Fibroblast of skin of right quadriceps (primary cell): ENCODE measurements around the gene PHACTR1.
"Not testable (repeated sequence)": the region's sequence is repeated elsewhere in the genome, so short reads cannot be mapped to it uniquely, and the experiment has no call there.

Source experiments
- DNase-seq: peaks from one replicate; pipeline ENCODE4 v3.0.0-alpha.2; 2013

Gene PHACTR1

DNA sequence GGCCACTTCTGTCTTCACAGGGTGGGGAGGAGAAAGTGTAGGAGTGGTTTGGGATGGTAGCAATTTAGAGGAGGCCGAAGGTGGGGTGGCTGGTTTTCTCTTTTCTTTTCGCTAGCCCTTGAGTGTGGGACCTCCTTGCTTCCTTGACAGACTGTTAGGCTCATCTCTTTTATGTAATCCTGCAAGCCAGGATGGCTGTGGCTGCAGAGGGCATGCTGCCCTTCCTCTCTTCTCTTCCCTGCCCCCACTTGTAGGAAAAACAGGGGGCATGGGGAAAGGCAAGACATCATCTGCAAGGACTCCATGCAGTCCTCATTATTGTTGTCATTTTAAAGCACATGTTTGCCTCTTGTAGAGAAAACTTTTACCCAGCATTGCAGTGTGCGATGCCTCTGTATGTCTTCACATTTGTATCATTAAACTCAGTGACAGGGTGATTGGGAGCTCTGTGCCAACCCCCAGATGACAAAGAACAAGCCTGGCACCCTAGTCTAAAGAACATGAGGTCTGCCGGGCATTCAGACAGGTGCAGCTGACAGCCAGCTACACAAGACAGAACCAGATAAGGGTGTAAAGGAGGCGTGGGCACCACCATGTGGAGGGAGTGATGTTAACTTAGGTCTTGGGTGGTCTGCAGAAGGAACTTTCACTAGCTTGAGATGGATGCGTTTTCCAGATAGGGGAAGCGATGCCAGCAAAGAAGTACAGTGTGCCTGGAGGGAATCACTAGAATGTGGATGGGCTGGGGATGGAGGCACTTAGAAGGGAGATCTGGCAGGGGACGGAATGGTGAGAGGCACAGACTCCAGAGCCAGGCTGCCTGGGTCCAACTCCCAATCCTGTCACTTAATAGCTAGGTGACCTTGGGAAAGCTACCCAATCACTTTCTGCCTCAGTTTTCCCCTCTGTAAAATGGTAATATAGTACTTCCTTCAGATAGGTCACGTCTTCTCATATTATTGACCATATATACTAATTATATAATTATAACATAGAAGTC, 404.2 kb downstream of the PHACTR1 start:
- no peak for DNase-seq

DNA sequence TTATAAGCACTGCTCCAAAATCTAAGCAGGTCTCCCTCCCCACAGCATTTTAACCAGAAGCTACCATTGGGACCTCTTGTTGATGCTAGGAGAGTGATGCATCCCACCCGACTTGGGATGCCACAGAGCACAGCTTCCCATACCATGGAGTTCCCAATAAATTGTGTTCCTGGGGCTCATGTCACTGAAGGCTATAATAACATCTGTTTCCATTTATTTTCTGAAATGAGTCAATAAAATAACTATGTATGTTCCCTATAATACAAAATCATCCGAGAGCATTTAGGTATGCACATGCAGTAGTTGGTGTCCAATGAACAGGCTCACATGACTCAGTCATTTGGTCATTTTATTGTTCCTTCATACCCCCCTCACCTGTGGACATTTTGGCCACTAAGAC, 407.6 kb downstream of the PHACTR1 start:
- DNase-seq = peak; percentile 61

DNA sequence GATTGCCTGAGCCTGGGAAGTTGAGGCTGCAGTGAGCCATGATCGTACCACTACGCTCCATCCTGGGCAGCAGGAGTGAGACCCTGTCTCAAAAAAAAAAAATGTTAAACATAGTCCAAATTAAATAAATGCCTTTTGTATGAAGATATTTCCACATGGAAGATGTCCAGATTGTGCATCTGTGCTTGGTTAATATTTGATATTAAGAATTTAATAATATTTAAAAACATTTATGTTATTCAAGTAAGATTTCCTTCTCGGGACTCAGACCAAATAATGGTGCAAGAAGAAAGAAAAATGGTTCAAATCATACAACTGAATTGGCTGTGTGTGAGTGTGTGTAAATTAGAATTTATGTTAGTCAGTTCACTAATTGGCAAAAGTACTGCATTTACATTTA, 409.3 kb downstream of the PHACTR1 start:
- no peak for DNase-seq

DNA sequence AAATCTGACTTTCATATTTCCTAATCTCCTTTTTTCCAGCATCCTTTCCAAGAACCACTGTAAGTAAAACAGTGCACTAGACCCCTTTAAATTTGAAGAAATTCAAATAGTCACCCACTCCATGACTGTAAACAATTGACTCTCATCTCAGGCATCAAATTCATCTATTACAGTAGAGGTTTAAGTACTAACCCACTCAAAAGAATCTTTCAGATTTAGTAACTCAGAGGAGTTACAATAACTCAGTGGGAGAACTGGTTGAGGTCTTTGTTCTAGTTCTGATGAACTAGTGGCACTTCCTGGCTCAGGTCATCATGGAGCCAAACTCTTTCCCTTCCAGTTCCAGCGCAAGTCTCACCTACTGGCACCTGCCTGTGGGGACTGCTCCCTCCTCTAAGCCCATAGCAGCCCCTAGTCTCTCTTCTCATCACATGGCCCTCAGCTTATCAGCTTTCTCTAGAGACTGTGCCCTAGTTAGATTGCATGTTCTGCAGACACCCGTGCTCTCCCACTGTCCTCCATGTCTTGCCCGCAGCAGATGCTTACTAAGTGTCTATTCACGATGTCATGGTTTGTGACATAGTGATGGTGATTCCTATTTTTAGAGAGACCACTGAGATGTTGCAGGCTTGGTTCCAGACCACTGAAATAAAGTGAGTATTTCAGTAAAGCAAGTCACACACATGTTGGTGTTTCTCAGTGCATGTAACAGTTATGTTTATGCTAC, 415.5 kb downstream of the PHACTR1 start:
- DNase-seq = no peak

DNA sequence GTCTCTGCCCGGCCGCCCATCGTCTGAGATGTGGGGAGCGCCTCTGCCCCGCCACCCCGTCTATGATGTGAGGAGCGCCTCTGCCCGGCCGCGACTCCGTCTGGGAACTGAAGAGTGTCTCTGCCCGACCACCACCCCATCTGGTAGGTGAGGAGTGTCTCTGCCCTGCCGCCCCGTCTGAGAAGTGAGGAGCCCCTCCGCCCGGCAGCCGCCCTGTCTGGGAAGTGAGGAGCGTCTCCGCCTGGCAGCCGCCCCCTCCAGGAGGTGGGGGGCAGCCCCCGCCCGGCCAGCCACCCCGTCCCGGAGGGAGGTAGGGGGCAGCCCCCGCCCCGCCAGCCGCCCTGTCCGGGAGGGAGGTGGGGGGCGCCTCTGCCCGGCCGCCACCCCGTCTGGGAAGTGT, 417.3 kb downstream of the PHACTR1 start:
- DNase-seq = not testable (repeated sequence)

DNA sequence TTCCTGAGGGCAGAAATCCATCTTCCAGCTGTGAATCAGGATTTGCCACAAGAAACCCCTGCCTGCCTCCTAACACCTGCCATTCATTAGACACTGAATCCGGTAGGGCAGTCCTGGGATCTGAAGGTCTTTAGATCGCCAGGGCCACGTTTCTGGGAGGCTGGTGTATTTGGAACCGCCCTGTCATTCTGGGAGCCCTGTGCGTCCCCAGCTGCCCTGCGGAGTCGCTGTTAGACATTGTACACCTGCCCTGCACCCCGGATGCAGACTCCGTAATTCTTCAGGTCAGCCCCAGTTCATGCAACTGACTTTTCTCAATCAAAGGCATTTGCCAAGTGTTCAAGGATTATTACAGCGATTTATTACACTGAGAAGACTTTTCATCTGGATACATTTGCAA, 418.6 kb downstream of the PHACTR1 start:
- DNase-seq = no peak

DNA sequence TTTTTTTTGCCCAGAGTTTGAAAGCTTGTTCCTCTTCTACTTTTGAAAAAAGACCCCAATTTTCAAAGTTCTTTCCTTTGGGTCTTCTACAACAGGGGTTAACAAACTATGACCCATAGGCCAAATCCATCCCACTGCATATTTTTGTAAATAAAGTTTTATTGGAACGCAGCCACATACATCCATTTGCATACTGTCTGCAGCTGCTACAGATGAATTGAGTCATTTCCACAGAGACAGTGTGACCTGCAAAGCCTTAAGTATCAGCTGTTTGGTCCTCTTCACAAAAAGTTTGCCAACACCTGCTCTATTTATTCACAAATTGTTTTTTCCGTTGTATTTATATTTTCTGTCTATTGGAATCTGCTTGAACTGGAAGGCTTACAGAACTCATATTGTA, 422.6 kb downstream of the PHACTR1 start:
- no peak for DNase-seq

DNA sequence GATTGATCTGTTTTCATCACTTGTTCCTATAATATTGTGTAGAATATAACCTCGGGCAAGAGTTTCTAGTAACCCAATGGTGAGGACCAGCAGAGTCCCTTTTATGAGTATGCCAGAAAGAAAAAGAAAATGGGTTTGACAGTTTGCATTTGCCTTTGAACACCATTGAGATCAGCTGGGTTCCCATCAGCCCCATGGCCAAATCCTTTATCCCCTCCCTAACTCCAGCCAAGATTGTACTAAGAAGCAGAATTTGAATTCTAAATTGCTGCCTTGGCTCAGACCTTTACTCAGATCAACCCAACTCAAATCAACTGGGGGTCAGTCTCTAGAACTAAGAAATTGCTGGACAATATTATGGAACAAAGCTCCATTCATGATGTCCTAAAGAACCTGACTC, 424.4 kb downstream of the PHACTR1 start:
- DNase-seq = no peak

DNA sequence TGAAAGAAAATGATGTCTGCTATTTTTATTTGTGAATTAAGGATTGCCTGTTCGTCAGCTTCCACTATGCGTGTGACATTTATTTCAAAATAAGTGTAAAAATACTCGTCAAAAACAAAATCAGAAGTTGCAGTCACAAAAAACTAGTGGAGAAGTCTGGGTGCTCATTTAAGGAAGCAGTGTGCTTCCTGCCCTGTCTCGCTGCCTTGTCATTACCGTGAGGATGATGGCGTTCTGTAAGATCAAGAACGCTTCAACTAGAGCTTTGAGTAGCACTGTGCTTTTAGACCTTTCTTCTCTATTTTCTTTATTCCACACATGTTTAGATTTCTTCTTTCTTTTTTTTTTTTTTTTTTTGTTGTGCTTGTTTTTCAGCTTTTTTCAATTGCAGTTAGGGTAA, 424.8 kb downstream of the PHACTR1 start:
- DNase-seq = no peak

DNA sequence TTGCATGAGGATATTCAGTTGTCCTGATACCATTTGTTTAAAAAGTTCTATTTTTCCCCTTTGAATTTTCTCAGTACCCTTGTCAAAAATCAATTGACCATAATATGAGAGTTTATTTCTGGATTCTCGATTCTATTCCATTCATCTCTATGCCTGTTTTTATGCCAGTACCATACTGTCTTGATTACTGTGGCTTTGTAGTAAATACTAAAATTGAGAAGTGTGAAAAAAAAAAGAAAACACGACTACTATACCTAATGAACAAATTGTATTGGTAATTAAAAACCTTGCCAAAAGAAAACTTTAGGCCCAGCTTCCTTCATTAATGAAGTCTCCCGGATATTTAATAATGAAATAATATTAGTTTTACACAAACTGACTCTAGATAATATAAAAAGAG, 426.0 kb downstream of the PHACTR1 start:
- DNase-seq = no peak

DNA sequence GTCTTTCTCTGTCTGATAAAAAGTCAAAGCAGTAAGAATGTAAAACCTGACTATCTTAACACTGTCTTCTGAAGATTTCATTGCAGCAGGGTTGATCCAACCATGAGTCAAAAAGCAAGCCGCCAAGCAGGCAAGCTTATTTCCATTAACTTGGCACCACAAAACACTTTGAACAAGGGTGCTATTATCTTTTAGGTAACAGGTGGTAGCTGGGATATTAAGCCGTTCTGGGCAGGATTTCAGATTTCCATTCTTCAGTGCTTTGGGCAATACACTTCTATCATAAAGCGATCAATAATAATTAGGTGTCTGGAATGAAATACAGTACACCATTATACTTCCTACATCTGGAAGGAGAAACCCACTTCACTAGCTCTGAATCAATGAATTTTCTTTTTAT, 429.9 kb downstream of the PHACTR1 start:
- DNase-seq = no peak

DNA sequence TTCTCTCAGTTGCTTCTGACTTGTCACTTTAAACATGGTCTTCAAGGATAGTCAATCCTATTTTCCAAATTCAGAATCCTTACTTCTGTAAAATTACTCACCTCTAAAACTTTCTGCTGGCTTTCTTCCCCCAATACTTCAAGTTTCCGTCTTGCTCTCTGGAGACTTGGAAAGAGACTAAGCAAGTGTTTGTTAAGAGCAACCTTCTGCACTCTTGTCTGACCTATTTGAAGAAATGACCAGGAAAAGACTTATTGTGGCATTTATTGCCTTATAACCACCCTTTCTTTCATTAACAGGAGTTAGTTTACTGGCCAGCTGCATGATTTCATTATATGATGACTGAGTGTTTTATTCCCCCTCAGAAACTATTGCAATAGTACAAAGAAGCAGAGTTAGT, 430.8 kb downstream of the PHACTR1 start:
- DNase-seq = no peak

DNA sequence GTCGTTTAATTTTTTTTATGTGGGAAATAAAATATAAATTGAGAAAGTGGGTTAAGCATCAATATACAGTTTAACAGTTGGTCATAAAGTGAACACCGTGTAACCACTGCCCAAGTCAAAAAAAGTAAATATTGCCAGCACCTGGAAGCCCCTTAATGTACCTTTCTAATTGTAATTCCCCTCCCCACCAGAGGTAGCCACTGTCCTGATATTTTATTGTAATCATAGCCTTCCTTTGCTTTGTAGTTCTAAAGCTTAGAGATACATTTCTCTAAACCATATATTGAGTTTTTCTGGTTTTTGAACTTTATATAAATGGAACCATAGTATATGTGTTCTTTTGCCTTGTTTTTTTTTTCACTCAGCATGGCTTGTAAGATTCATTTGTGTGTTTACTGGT, 431.2 kb downstream of the PHACTR1 start:
- DNase-seq = no peak

DNA sequence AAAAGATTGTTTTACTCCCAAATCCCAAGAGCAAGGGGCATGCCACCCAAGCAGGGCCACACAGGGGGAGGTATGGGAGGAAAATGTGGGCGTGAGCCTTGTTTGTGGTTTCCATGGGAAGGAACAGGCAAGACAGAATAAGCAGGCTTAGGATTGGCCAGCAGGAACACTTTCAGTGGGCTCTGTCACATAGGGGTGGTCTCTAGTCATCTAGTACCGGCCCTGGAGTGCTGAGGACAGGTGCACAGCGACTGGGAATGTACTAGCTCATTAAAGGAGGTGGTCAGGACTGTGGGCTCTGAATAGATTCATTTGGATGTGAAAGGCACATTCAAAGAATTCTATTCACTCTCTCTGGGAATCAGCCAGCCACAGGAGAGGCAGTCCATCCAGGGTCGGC, 436.2 kb downstream of the PHACTR1 start:
- no peak for DNase-seq

DNA sequence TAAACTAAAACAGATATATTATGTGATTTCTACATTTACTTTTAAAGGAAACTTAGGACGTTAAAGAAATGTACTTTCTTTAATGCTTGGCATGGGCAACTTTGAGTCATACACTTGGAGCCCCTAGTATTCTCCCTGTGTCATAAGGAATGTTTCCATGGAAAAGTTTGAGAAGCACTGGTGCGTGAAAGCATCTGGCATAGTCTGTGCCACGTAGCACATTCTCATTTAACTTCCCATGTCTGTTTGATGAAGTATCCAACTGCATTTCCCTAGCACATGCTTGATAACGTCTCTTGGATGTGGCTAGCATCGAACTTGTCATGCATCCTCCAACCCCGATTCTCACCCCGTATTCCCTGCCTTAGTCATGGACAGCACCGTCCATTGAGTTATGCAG, 439.8 kb downstream of the PHACTR1 start:
- peak; percentile 17 for DNase-seq

DNA sequence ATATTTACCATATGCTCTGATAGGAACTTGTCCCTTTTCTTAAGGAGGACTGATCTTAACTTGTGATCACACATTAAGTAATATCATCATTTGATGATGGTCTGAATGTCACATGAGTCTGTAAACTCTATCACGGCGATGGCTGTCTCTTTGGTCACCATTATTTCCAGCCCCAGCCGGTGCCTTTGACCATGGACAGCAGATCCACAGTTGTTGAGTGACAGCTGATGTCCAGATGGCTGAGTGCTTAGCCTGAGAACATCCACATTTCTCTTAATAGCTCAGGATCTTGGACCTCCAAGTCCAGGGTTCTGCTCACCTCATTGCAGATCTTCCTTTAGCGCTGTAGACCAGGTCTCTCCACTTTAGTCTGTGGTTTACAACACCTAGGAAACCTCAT, 440.7 kb downstream of the PHACTR1 start:
- DNase-seq = no peak

DNA sequence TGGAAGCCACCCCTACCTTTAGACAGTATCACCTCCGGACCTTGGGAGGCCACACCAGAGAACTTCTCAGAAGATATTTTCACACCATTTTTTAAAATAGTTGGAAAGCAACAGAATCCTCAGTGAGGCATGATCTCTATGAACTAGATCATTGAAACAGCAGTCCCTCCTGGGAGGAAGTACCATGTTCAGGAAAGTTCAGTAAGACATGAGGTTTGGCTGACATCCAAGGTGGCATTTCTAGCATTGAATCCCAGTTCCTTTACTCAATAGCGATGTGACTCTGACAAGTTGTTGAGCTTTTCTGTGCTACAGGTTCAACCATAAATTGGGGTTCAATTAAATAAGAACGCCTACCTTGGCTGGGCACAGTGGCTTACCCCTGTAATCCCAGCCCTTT, 442.7 kb downstream of the PHACTR1 start:
- peak; percentile 9 for DNase-seq

DNA sequence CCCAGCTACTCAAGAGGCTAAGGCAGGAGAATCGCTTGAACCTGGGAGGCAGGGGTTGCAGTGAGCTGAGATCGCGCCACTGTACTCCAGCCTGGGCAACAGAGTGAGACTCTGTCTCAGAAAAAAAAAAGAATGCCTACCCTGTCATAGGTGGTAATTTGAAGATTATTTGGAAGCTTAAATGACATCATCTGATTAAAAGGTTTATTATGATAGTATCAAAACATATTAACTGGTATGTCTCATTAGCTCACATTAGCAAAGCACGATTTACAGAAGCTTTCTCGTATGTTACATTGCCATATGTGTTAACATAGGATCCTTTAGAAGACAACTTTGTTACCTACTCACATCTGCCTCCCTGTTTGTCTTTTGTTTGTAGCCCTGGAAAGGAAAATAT, 443.3 kb downstream of the PHACTR1 start:
- not testable (repeated sequence) for DNase-seq

DNA sequence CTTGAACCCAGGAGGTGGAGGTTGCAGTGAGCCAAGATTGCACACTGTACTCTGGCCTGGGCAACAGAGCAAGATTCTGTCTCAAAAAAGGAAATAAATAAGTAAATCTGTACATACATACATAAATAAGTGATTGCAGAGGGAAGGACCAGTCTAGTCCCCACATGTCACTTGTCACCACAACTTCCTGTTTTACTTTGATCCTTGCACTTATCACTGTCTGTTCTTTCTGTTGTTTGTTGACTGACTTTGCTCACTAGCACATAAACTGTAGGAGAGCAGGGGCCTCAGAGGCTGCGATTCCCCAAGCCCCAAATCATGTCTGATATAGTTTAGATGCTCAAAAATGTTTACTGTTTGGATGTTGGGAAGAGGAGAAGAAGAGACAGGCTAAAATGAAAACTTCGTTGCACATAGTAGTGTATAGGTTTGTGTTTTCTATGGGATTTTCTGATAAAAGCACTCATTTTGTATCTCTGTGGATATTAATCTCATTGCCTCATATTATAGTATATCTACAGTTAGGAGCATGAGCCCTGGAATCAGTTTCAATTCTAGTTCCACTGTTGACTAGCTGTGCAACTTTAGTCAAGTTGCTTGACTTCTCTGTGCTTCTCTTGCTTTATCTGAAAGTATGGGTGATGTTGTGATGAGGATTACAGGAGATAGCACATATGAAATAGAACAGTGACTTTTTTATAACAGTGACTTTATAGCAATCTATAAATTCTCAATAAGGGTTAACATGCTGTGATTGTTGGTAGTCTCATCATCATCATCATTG, 446.8 kb downstream of the PHACTR1 start:
- no peak for DNase-seq

DNA sequence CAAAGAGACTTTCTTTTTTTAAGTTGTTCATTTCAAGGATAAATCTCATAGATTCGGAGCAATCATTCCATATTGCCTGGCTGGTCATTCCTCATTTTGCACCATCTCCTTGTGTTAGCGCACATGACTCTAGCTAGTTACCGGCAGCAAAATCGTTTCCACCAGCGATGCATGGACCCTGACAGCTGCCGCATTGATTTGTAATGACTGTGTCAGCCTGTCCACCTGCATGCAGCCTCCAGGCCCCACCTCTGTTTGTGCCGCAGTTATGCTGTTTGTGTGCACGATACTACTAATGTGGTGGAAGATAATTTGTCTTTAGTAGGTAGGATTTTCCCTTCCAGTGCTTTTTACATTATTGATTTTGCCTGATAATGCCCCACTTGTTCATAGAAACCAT, 447.7 kb downstream of the PHACTR1 start:
- no peak for DNase-seq

DNA sequence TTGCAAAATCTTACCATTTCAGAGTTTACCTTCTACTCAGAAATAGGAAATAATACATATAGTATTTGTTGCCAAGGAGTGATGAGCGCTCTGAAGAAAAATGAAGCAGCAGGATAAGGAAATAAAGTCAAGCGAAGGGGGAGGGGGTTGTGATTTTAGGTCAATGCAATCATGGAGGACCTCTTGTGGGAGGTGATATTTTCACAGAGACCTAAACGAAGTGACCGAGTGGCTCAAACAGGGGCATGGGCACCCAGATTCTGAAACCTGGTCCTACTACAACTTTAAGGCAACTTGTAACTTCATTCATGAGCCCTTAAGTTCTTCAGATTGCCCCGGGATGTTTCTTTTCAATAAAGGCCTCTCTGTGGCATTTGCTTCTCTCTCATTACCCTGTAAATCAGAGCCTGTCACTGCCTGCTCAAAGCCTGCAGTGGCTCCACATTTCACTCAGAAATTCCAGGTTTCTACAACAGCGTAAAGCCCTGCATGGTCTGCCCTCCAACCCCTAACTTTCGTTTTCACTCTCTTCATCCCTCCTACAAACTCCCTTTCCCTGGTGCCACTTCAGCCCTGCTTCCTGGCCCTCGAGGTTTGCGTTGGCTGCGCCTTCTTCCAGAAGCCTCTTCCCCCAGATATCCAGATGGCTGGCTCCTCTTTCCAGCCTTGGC, 449.1 kb downstream of the PHACTR1 start:
- DNase-seq = no peak

DNA sequence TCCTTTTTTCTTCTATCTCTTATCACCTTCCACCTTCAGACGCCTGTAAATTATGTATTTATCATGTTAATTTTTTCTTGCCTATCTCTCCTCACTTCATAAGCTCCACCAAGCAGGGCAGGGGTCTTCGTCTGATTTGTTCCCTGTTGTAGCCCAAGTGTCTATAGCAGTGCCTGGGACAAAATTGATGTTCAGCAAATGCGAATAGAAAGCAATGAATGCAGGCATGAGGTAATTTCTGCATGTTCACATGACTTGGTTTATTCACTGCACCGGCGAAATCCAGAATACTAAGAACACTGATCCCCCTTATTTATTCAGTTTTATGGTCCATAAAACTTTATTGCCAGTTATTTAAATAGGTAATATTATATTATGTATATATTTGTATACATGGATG, 449.7 kb downstream of the PHACTR1 start:
- DNase-seq = no peak

DNA sequence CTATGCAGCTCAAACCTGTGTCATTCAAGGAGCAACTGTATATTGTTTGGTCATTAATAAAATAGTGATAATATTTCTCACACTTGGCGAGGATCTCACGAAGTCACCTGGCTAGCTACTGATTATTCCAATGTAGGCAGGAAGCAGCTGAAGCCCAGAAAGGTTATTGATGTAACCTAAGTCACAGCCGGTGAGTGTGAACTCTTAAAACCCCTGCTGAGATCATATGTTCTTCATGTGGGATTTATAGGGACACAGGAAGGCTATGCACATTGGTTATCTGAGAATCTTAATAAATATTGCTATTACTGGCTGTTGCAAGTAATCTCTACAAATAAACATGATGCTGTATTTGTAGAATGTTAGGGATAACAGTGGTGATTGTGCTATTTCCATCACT, 450.3 kb downstream of the PHACTR1 start:
- no peak for DNase-seq
